Stimulated activated CD8-positive, alpha-beta memory T cell treated with anti-CD3 and anti-CD28 coated beads, Interleukin-4, amount 100 ng/mL, for 4 hours (primary cell): ENCODE results near the gene RBM39.
"Not testable (repeated sequence)": the region's sequence is repeated elsewhere in the genome, so short reads cannot be mapped to it uniquely, and the experiment has no call there.

ENCODE experiments used
- DNase-seq, 2 donors: peaks; one replicate each; pipeline ENCODE4 v3.0.0-alpha.2; 2020; ENCODE audit warnings: low read depth in 2 of 2, low spot score in 1 of 2

The RBM39 gene

DNA sequence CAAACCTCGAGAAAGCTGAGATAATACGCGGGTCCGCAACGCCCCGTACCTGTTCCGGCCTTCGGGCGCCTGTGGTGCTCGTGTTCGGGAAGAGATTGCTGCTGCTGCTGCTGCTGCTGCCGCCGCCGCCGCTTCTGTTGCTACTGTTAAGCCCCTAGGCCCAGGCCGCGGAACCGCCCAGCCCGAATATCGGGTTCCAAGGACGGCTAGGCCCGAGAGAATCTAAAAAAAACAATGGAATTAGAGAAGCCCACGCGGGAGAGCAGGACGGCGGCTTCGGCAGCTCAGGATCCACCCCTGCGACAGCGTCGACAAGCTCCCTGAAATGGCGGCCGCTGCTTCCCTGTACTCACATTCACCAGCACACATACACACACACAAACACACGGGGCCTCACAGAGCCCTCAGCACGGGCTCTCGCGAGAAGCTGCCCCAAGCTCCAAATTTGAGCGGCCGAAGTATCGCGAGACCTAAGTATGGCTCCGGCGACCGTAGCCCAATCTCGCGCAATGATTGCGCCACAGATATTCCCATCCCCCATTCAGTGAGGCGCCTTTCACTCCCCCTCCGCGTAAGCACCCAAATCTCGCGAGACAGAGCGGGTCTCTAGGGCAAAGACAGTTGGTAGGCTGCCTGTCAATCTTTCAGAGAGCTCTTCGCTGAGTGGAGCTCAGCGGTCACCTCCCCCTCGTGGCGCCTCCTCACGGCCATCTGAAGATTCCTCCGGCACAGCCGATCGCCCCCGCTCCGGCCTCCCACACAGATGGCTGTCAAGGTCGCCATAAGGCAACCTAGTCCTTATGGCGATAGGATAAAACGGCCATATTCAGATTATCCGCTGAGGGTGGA lies at the start of gene RBM39:
TSS of gene RBM39 (minus strand) at position 369 of the 849 bp plus-strand sequence. CDS start 1,386 bp downstream, outside the sequence.
- DNase-seq, result peak; percentile 98

DNA sequence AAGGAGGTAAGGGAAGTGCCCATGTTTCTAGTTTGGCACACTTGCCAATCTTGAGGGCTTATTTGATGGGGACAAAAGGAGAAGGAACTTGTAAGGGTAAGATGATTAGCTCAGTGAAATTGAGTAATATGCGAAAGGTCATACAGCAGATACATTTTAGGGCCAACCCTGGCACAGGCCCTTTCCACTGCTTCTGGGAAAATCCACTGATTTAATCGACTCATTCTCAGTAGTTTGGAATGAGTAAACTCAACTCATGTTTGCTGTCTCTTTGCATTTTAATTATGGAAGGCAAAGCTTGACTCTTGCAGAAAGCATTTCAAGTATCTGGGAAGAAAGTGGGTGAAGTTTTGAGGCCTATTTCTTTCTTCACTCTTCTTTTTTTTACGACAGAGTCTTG lies 49.8 kb upstream of the RBM39 start:
- no peak for DNase-seq

DNA sequence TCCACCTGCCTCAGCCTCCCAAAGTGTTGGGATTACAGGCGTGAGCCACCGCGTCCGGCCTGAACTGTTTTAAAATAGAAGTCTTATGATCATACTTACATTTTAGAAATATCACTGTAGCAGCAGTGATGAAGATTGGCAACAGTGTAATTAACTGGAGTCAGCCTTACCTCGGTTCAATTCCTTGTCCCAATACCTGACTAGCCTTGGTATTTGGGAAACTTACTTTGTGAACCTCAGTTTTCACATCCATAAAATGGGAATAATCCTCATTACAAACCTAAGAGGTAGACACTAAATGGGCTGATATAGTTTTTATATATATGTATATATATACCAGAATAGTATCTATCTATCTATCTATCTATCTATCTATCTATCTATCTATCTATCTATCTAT lies 49.0 kb upstream of the RBM39 start:
- DNase-seq, result no peak

DNA sequence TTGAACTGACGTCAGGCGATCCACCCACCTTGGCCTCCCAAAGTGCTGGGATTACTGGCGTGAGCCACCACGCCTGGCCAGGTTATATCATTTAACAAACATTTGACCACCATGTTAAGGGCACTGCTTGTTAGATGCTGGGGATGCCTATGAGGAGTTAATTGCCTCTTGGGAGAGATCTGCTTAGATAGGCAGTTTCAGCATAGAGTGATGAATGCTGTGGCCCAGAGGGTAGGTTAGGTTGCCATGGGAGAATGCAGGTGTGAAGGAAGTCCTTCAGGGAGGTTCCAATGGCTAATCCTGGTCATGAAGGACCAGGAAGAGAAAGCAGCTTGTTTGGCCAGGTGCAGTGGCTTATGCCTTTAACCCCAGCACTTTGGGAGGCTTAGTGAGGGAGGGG lies 46.7 kb upstream of the RBM39 start:
- DNase-seq, result no peak

DNA sequence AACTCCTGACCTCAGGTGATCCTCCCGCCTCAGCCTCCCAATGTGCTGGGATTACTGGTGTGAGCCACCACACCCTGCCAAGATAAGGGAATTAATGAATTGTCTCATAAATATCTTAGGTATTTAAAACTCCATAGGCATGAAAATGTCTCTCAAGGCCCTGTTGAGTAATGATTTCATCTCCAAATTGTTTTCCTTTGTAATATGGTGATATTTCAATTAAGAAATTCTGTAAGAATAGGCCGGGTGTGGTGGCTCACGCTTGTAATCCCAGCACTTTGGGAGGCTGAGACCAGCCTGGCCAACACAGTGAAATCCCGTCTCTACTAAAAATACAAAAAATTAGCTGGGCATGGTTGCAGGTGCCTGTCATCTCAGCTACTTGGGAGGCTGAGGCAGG lies 43.5 kb upstream of the RBM39 start:
- not testable (repeated sequence) for DNase-seq

DNA sequence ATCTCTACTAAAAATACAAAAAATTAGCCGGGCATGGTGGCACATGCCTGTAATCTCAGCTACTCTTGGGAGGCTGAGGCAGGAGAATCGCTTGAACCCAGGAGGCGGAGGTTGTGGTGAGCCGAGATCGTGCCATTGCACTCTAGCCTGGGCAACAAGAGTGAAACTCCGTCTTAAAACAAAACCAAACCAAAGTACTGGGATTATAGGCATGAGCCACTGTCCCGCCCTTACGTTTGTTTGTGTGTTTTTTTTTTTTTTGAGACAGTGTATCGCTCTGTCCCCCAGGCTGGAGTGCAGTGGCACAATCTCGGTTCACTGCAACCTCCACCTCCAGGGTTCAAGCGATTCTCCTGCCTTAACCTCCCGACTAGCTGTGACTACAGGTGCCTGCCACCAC lies 41.8 kb upstream of the RBM39 start:
- DNase-seq, result not testable (repeated sequence)

DNA sequence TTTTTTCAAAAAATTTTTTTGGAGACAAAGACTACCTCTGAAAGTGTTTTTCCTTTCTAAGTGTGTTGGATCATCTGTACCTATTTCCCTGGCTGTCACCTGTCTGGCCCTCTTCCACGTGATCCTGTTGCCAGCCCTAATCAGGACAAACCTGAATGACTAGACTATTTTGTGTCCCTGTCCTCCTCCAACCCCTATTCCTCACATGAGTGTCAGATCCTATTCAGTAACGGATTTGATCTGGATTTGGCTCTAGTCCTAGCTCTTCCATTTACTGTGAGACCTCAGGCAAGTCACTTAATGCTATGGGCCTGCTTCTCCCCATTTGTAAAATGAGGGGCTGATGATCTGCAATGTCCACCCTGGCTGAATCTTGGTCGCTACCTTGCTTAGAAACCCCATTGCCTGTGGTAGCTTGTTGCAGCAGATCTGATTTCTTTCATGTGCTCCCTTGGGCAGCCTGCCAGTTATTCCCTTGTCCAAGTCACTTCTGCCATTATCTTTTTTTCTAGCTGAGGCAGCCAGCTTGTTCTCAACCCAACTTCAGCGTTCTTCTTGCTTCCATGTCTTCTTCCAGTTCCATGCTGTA lies 34.5 kb upstream of the RBM39 start:
- no peak for DNase-seq

DNA sequence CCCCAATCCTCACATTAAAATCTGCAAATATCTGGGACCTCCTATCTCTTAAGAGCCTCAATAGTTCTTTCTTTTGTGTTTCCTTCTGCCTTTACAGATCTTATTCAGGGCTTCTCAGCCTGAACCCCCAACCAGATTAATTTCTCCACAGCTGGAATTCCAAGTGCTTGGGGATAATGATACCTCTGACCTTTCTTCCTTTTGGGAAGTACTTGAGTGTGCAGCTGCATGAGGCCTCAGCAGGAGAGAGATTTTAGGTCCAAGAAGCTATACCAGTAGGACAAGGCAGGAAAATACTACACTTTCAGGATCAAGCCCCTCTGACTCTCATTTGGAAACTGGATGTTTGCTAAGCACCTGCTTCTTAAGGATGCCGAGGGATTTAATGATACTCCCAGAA lies 32.3 kb upstream of the RBM39 start:
- no peak for DNase-seq

DNA sequence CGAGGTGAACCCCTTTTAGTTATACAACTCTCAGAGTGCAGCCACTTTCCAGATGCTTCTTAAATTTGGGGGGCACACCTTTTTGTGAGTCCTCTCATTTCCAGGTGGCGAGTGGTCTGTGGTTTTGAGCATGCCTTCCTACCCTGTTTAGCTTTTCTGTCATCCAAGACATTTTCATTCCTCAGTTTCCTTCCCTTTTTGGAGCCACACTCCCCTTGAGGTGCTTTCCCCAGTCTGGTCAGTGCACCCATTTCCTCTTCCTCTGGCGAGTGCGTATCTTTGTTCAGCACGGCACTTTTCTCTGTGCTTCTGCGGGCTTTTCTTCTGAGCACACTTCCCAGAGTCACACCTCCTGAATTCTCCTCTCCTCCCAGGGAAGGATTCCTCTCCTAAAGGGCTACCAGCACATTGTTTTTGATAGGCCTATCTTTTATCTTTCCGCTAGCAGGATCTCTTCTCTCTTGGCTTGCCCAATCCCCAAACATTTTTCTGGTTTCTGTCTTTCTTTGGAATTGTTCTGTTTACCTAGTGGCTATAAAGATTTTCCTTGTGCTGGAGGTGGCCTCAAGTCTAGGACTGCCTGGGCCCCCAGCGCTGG lies 31.2 kb upstream of the RBM39 start:
- DNase-seq, result no peak

DNA sequence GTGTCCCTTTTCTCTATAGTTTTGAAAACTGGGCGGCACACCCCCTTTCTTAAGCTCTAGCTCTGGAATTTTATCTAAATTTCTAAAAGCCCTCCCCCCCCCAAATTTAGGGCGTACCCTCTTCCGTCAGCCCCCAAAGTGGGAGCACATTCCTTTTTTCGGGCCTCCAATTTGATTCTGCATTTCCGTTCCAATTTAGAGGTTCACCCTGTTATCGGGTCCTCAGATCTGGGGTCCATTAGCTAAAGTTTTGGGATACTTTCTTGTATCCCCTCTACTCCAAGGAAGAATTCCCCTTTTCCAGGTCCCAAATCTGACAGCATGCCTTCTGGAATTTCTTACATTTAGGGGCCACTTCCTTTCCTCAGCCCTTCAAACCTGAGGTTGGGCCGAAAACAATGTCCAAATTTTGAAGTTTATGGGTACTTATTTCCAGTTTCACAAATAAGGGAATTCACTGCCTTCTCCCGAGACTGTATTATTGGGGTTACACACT lies 30.6 kb upstream of the RBM39 start:
- DNase-seq, result no peak

DNA sequence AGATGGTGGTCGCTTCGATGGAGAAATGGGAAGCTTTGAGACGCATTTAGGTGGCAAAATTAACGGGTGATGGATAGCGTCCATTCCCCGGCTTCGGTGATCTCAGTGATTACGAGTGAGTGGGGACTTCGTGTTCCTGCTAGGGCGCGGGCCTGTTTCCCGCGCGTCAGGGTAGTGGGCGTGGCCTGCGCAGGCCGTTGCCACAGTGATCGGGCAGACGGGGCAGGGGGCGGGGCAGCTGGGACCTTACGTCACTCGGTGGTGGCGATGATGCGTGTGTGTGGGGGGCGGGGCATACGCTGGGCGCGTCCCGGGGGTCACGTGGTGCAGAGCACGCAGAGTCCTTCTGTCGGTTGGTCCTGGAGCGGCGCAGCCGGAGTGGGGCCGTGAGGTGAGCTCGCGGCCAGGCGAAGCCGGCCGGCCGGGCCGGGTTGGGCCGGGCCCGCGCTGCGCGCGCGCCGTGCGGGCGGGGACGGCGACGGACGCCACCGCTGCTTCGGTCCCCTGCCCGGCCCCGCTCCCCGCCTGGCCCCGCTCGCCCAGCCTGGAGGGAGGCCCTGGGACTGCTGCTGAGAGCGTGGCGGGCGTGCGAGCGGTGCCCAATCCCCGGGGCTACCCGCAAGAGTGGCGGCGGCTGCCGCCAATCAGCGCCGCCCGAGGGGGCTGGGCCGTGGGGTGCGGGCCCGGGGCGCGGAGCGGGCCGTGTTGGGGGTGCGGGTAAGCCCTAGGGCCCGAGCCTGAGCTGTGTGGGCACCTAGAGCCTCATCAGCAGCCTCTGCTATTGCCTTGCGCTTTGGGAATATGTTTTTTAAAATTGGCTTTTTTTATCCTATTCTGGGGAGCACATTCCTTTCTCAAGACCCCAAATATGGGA lies 29.9 kb upstream of the RBM39 start, which contains the start of gene PHF20:
TSS of gene PHF20 (plus strand) at position 327 of the 874 bp plus-strand sequence. CDS start 29,508 bp downstream, outside the sequence.
- DNase-seq, result peak; percentile 99

DNA sequence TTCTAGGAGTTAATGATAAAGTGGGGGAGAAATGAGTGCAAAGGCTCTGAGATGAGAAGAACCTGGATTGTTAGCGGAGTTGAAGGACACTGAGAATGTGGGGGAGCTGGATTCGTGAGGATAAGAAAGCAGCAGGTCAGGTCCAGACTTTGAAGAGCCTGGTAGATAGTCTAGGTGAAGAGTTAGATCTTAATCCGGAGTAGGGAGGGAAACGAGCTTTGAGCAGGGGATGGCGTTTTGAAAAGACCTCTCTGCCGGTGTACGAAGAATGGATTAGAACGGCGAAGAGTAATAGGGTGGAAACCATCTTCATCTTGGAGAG lies 29.3 kb upstream of the RBM39 start:
- no peak for DNase-seq

DNA sequence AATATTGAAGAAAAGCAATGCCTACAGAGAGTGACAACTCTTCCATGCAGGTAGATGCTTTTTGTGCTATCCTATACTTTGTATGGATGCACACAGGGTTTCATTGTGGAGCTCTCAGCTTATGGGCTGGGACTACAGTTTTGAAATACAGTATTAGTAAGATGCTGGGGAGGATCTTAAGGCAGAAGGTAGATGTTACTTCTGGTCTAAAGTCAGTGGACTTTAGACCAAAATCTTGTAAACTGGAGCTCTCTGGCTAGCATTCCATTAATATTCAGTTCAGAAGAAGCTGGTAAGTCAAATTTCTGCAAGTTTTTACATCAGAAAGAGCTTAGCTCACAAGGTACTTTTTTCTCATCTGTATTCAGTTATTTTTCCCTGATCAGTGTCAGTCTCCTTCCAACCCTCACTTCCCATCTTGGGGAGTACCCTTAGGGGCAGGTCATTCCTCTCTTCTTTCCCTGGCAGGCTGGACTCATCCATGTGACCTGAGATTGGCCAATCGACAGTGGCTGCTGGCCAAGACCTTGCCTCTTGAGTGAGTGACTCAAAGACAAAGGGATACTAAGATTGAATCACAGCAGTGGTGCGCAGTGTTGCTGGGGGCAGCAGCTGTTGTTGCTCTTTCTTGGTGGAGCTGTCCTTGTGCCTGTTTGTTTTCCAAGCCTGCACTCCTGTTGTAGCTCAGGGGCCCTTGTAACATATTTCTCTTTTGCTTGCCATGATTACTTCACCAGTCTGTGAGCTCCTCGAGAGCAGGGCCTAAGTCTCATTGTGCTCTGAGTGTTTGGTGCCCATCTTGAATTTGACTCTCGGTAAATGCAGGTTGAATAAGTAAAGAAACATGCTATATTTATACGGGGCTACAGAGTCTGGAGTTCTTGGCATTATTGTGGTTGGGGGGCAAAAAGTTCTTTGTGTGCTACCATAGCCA lies 26.9 kb upstream of the RBM39 start:
- no peak for DNase-seq

DNA sequence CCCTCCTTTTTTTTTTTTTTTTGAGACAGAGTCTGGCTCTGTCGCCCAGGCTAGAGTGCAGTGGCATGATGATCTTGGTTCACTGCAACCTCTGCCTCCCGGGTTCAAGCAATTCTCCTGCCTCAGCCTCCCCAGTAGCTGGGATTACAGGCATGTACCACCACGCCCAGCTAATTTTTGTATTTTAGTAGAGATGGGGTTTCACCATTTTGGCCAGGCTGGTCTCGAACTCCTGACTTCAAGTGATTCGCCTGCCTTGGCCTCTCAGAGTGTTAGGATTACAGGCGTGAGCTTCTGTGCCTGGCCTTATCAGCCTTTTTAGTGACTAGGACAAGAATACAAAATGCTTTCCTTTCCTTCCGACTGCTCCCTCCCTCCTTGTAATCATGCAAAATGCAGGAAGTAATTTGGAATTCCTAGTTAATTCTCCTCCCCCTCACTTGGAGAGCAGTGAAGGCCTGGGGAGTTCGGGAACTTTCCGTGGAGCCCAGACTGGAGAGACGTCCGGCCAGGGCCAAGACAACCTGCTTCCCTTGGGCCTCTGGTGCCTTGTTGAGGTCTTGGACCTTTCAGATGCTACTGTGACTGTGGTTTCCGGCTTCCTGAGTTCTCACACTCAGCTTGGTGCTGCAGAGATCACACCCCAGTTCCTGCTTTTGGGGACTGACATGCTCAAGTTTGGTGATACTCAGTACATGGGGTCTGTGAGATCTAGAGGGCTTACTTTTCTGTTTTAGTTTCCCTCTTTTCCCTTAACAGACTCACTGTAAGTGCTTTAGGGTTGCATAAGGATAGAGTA lies 25.8 kb upstream of the RBM39 start:
- peak; percentile 29 to 47 for DNase-seq

DNA sequence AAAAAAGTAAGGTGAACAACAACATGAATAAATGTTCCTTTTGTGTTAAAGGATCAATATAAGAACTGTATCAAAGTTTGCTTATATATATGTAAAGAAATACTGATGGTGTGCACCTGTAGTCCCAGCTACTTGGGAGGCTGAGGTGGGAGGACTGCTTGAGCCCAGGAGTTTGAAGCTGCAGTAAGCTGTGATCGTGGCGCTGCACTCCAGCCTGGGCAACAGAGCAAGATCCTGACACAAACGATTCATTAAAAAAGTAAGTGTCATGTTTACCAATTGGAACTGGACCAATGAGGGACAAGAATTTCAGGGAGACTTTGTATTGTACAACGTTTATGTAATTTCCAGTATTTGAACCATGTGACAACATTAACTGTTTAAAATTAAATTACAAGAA lies 24.8 kb upstream of the RBM39 start:
- no peak for DNase-seq

DNA sequence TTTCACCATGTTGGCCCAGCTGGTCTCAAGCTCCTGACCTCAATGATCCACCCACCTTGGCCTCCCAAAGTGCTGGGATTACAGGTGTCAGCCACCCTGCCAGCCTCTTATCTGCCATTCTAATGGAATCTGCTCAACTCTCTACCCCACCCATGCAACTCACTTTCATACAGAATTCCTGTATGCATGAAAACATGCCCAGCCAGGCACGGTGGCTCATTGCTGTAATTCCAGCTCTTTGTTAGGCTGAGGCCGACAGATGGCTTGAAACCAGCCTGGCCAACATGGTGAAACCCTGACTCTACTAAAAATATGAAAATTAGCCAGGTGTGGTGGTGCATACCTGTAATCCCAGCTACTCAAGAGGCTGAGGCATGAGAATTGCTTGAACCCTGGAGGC lies 22.9 kb upstream of the RBM39 start:
- not testable (repeated sequence) for DNase-seq

DNA sequence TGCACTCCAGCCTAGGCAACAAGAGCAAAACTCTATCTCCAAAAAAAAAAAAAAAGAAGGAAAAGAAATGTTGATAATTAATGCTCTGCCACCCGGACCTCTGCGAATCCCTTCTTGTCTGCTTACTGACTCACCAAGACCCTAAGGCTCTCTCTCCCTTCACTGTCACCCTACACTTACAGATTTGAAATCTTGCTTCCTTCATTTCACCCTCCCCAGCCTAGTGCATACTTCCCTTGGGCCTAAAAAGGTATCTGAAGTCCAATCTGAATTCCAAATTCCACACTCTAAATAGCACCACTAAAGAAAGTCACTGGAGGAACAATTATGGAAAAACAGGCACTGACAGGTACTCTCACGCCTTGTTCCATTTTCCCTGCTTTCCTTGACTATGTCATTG lies 20.4 kb upstream of the RBM39 start:
- no peak for DNase-seq

DNA sequence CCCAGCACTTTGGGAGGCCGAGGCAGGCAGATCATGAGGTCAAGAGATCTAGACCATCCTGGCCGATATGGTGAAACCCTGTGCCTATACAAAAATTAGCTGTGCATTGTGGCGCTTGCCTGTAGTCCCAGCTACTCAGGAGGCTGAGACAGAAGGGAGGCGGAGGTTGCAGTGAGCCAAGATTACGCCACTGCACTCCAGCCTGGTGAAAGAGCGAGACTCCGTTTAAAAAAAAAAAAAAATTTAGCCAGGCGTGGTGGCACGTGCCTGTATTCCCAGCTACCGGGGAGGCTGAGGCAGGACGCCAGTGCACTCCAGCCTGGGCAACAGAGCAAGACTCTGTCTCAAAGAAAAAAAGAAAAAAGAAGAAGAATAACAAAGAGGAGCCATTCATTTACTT lies 19.5 kb upstream of the RBM39 start:
- not testable (repeated sequence) for DNase-seq

DNA sequence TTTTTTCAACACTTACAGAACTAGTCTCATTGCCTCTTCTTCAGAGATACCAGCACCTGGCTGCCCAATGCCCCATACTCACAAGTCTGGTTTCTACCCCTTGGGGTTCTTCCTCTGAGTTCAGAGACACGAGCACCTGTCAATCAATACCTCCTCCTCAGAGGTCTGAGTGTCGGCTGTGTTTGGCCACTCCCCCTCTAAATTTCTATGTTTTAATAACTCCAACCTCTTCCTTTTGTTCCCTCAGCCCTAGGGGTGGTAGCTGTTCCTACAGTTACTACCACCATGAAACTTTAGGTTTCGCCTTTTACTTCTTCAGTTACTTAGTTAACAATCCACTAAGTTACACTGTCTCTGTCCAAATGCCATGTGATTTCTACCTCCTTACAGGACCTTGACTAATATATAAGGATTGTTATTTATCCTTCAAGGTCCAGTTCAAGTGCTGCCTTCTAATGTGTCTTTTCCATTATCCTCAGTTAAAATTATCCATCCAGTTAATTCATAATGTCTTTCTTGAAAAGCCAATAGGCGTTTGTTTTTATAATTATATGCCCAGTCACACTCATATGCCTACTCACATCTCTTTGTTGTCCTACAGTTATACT lies 15.1 kb upstream of the RBM39 start:
- no peak for DNase-seq
